Choroid plexus epithelial cell (primary cell): ENCODE data around the gene WNT11.

Experiments
- DNase-seq: peaks from one replicate; pipeline ENCODE4 v3.0.0-alpha.2; 2010; ENCODE audit warnings: low read depth
- H3K4me3 ChIP-seq: 2 replicates; pipeline ENCODE4 v1.5.1; 2011; ENCODE audit warnings: low read depth, mild to moderate bottlenecking, control low read depth, low read length, moderate library complexity
- CTCF ChIP-seq: conservative IDR thresholded peaks from 2 replicates; pipeline ENCODE4 v1.5.1; 2011; ENCODE audit warnings: low read depth, mild to moderate bottlenecking, control low read depth, inconsistent platforms, low read length, moderate library complexity

The WNT11 gene

DNA sequence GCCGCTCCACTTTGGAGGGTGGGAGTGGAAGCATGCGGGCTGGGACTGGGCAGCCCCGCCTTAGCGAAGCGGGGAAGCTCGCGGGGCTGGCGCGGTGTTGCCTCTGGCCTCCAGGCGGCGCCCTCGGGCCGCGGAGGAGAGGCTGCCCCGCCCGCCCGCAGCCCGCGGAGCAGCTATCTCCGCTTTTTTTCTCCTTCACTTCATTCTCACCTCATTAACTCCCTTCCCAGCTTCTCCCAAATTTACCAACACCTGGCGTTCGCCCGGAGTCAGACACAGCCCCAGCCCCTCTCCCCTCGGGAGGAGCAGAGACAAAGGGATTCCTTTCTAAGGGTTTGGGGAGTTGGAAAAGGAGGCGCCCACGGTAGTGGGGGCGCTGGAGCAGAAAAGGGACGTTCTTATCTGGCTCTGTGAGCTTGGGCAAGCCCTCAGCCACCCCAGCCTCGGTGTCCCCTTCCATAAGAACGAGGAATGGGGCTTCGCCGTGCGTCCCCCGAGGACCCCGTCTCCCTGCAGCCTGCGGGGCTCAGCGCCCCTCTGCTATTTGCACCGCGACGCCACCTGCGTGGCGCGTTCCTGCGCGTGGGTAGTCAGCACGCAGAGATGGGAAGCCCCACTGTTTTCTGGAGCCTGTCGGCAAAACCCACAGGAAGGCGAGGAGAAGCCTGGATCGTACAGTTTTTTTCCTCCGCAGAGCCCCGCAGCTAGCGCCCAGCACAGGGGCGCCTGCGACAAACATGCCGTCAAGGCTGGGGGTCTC lies 1.5 kb upstream of the WNT11 start:
- DNase-seq, result peak; percentile 80
- peak overlapping the region; percentile 39 for H3K4me3 ChIP-seq
- TF ChIP-seq CTCF, result peak; percentile 65

GRCh38 chr11:76206077-76206326 lies 300 bp downstream of the WNT11 start:
- no peak for DNase-seq
- peak overlapping the region; percentile 36 for H3K4me3 ChIP-seq
- no peak for TF ChIP-seq CTCF

DNA sequence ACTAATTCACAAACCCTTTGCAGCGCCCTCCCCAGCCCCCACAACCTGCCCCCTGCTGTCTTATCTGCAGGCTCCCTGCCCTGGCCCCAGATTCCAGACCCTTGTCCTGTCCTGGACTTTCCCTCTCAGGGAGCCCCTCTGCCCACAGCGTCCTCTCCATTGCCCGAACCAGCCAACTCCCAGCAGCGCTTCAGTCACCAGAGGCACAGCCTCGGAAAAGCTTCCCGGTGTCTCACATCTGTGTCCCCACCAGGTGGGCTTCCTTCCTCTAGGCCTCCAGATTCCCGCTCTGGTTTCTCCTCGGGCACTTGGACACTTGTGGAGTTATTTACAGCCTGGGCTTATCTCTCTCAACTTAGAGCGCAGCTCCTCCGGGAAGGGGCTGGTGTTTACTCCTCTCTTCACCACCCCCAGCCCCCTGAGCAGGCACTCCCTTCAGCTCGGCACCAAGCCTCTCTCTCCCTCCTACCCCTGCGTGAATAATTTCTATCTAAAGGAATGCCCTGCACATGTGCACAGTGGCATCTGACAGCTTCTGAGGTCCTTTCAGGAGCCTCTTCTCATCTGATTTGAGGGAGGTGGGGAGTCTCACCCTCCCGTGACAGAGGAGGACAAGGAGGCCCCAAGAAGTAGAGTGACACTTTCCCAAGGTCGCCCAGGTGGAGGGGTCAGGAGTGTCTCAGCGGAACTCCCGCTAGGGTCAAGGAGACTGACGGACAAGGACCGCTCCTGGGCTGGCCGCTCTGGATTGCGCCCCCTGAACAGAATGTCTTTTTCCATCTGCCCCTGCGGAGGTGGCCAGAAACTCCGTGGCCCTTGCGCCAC lies 838 bp downstream of the WNT11 start:
- H3K4me3 ChIP-seq, result no peak overlapping the region
- no peak for TF ChIP-seq CTCF
- DNase-seq, result no peak

GRCh38 chr11:76203937-76204336 lies 2.4 kb downstream of the WNT11 start:
- H3K4me3 ChIP-seq, result no peak overlapping the region
- no peak for TF ChIP-seq CTCF
- DNase-seq, result no peak

- DNase-seq, result no peak
- no peak overlapping the region for H3K4me3 ChIP-seq
- no peak for TF ChIP-seq CTCF
Observed at GRCh38 chr11:76203131-76203925, 3.0 kb downstream of the WNT11 start.

DNA sequence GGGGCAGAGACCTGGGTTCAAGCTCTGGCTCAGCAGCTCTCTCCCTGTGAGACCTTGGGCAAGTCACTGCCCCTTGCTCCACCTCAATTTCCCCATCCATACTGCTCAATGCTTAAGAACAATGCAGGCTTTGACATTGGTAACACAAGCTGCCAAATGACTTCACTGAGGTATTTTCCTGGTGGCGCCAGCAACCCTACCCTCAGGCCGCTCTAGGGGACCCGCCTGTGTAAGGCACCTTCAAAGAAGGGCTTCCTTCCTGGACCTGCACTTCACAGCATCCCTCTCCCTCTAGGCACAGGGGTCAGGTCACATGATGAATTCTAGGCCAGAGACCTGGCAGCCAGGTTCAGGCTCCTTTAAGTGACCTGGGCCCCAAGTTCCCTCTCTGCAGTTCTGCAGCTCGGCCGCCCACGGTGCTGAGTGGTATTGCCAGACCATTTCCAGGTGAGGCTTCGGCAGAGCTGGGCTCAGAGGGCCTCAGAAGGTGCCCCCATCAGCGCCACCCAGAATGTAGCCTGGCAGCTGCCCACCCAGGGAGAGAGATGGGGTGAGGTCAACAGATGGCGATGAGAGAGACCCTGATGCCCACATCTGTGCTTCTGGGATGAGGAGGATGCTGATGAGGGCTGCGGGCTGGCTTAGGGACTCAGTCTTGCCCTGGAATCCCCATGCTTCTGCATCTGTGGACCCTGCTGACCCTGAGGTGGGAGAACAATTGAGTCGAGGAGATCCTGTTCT lies 4.5 kb downstream of the WNT11 start:
- DNase-seq, result no peak
- TF ChIP-seq CTCF, result no peak
- no peak overlapping the region for H3K4me3 ChIP-seq
